ENCODE measurements around the gene CYB5B.

Gene CYB5B

GRCh38 chr16:69490707-69491324, 66.4 kb downstream of the CYB5B start:
- DNase-seq, result no peak

DNA sequence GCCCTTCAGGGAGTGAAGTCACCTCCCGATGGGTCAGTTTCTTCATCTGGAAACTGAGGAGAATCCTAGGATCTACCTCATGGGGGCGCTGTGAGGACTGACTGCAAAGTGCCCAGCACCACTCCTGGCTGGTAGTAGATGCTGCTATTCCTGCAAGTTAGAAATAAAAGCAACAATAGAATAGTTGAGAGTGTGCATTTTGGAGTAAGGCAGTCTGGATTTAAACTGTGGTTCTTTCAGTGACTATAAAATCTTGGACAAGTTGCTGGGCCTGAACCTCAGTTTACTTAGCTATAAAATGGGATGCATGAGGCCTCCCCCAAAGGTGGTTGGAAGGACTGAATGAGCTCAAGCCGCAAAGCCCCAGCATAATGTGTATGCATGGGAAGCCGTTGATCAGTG, 70.6 kb downstream of the CYB5B start:
- DNase-seq, result no peak

GRCh38 chr16:69495821-69496220, 71.4 kb downstream of the CYB5B start:
- DNase-seq, result no peak

- no peak for DNase-seq
These were observed 72.0 kb downstream of the CYB5B start for GRCh38 chr16:69496376-69496775.

- no peak for DNase-seq
These were observed 72.5 kb downstream of the CYB5B start for GRCh38 chr16:69496896-69497295.

- no peak for DNase-seq
These were observed 73.6 kb downstream of the CYB5B start for GRCh38 chr16:69497876-69498596.

DNA sequence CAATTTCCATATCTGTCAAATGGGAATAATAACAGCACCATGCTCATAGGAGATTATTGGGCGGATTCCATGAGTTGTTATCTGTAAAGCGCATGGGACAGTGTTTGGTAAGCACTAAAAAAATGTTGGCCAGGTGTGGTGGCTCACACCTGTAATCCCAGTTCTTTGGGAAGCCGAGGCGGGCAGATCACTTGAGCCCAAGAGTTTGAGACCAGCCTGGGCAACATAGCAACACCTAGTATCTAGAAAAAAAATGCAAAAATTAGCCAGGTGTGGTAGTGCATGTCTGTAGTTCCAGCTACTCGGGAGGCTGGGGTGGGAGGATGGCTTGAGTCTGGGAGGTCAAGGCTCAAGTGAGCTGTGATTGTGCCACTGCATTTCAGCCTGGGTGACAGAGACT, 74.5 kb downstream of the CYB5B start:
- DNase-seq, result no peak

GRCh38 chr16:69499541-69500230, 75.3 kb downstream of the CYB5B start:
- no peak for DNase-seq

GRCh38 chr16:69500496-69500895, 76.1 kb downstream of the CYB5B start:
- no peak for DNase-seq

GRCh38 chr16:69501956-69502745, 77.7 kb downstream of the CYB5B start:
- DNase-seq, result no peak

- no peak for DNase-seq
These were observed 78.8 kb downstream of the CYB5B start for GRCh38 chr16:69503244-69503643.

GRCh38 chr16:69508033-69508755, 83.8 kb downstream of the CYB5B start:
- no peak for DNase-seq

- no peak for DNase-seq
These were observed 84.7 kb downstream of the CYB5B start for GRCh38 chr16:69509125-69509524.

DNA sequence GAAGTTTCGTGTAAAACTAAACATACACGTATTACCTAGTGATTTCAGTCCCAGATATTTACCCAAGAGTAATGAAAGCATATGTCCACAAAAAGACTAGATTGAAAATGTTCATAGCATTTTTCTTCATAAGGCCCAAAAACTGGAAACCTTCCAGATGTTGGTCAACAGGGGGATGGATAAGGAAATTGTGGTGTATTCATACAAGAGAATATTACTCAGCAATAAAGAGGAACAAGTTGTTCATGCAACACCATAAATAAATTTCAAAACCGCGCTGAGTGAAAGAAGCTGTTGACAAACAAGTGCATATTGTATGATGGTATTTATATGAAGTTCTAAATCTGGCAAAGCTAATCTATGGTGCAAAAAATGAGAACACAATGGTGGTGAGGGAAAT, 87.2 kb downstream of the CYB5B start:
- no peak for DNase-seq

- no peak for DNase-seq
These were observed 89.0 kb downstream of the CYB5B start for GRCh38 chr16:69513180-69513966.

GRCh38 chr16:69514356-69514755, 89.9 kb downstream of the CYB5B start:
- DNase-seq, result no peak
